CD4-positive, alpha-beta T cell treated with Interferon alpha-2 for 1 hour (primary cell): ENCODE results near the gene PILRA.
A peak's percentile ranks its signal among the peaks of the same experiment; 100 is the strongest.
"Not testable (repeated sequence)": the region's sequence is repeated elsewhere in the genome, so short reads cannot be mapped to it uniquely, and the experiment has no call there.

Source experiments
- DNase-seq, 2 donors: peaks; one replicate each; pipeline ENCODE4 v3.0.0-alpha.2; 2020 to 2022

PILRA gene

DNA sequence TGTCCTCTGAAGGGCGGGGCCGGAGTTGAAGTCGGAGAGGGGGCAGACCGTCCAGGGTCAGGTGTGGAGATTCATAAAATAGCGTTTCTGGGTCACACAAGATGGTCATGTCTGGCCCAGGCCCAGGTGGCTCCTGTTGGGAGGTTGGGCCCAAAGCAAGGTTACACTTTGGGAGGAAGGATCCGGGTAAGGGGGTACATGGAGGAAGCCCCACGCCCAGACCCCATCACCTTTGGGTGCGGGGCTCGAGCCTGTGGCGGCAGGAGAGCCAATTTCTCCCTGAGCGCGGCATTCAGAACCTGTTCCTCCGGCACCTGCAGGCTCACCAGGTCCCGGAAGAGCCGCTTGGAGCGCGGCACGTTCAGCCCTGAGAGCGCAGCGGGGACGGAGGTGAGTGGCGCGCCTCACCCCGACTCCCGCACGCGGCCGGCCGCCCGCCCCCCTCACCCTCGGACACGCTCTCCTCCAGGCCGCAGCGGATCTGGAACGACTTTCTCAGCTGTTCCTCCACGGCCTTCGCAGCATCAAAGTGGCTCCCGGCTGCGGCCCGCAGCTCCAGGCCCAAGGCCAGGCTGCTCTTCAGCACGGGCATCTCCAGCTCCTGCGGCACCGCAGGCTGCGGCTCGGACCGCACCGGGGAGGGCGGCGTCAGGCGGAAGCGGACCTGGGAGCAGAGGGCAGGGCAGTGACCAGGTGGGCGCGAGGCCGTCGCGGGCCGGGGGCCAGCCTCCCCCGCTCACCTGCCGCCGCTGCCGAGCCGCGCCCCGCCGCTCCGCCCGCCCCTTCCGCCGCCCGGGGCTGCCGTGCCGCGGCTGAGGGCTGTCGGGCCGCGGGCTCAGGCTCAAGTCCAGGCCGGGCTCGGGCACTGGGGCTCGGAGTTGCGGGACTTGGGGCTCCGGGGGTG lies 62.4 kb downstream of the PILRA start:
- DNase-seq: peak; percentile 35 to 59

DNA sequence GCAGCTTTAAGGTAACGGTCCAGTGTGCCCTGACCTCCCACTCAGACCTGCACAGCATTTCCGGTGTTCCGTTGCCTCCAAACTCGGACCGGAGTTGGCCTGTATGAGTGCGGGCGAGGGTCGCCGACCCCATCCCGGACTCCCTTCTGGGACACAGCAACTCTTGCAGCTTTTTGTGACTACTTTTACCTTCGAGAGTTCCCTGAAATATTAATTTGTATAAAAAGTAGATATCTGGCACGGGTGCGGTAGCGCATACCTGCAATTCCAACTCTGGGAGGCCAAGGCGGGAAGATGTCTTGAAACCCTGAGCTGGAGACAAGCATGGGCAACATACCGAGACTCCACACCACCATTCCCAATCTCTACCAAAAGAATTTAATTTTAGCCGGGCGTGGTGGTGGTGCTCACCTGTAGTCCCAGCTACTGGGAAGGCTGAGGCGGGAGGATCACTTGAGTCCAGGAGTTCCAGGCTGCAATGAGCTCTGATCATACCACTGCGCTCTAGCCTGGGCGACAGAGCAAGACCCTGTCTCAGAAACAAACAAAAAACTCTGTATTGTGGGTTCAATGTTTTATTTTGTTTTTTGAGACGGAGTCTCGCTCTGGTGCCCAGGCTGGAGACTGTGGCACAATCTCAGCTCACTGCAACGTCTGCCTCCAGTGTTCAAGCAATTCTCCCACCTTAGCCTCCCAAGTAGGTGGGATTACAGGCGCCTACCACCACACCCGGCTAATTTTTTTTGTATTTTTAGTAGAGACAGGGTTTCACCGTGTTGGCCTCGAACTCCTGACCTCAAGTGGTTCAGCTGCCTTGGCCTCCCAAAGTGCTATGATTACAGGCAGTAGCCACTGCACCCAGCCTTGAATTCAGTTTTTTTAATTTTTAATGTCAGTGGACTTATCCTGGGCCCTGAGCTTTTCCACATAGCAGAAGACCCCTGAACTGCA lies 64.1 kb downstream of the PILRA start:
- no peak for DNase-seq

DNA sequence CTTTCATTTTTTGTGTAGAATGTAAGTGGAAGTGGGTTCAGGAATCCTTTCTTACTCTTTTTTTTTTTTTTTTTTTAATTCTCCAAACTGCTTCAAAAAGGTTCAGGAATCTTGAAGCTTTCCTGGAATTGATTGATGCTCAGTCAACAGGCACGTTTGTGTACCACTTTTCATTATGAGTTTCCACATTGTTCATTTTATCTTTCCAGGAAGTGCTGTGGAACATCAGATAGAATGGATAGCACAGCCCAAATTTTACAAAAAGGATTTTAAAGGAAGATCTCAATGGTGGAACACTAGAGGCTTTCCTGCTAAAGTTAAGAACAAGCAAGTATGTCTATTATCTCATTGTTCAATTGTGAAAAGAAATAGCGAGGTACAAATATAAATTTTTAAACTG lies 64.9 kb downstream of the PILRA start:
- no peak for DNase-seq

DNA sequence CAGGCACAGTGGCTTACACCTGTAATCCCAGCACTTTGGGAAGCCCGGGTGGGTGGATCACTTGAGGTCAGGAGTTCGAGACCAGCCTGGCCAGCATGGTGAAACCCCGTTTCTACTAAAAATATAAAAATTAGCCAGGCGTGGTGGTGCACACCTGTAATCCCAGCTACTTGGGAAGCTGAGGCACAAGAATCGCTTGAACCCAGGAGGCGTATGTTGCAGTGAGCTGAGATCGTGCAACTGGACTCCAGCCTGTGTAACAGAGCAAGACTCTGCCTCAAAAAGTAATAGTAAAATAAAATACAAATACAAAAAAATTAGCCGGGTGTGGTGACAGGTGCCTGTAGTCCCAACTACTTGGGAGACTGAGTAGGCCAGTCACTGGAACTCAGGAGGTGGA lies 65.4 kb downstream of the PILRA start:
- DNase-seq: not testable (repeated sequence)

DNA sequence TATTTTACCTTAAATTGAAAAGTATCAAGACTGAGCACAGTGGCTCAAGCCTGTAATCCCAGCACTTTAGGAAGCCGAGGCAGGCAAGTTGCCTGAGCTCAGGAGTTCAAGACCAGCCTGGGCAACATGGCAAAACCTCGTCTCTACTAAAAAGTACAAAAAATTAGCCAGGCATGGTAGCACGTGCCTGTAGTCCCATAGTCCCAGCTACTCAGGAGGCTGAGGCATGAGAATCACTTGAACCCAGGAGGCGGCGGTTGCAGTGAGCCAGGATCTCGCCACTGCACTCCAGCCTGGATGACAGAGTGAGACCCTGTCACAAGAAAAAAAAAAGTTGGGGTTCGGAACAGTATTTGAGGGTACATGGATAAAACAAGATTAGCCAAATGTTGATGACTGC lies 66.0 kb downstream of the PILRA start:
- DNase-seq: not testable (repeated sequence)

DNA sequence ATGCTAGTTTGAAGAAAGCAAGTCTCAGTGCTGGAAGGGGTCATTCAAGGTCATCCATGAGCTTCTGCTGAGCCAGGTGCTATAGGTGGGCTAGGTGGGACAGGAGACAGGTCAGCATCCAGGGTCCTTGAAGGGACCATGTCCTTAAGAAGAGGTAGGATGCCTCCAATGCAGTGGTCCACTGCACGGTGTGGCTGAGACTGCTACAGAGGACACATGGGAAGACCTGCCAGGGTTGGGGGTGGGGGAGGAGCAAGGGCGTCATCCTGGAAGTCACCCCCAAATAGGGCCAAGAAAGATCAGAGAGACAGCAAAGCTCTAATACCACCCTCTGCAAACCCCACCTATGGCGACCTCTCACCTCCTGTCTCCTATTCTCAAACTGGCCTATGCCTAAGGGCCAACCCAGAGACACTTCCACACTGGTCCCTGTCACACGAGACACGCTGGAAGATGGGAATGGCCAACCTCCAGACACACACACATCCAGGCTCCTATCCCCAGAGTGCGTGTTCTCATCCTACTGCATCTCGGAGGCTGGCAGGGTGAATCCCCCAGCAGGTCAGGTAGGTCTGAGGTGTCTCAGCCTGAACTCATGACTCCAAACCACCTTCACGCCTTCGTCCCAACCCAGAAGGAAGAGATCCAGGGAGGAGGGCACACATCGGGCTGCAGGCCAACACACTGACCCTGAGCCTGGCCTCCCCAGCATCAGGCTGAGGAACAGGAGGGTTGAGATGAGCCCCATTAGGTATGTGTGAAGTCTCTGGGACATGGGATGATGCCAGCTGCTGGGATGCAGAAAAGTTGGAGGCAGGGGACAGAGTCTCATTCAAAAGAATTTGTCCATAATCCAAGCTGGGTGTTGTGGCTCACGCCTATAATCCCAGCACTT lies 68.6 kb downstream of the PILRA start:
- DNase-seq: no peak

DNA sequence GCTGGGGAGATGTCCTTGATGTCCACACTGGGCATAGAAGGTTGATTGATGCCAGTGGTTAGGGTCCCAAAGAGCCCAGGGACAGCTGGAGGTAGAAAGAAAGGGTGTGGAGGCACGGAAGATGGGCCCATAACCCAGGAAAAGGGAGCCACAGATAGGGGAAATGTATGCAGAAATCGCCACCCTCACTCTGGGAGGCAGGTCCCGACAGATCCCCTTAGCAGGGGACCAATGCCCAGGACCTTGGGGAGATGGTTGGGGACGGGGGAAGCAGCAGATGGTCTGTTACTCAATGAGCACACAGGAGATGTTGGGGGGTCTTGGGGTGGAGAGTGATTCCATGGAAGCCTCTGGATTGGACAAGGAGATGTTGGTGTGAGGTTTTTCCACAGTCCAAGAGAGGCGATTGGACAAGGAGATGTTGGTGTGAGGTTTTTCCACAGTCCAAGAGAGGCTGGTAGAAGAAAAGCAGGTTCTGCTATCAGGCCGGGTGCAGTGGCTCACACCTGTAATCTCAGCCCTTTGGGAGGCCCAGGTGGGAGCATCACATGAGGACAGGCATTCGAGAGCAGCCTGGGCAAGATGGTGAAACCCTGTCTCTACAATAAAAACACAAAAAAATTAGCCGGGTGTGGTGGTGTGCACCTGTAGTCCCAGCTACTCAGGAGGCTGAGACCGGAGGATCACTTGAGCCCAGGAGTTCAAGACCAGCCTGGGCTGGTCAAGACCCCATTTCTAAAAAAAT lies 70.0 kb downstream of the PILRA start:
- DNase-seq: no peak

DNA sequence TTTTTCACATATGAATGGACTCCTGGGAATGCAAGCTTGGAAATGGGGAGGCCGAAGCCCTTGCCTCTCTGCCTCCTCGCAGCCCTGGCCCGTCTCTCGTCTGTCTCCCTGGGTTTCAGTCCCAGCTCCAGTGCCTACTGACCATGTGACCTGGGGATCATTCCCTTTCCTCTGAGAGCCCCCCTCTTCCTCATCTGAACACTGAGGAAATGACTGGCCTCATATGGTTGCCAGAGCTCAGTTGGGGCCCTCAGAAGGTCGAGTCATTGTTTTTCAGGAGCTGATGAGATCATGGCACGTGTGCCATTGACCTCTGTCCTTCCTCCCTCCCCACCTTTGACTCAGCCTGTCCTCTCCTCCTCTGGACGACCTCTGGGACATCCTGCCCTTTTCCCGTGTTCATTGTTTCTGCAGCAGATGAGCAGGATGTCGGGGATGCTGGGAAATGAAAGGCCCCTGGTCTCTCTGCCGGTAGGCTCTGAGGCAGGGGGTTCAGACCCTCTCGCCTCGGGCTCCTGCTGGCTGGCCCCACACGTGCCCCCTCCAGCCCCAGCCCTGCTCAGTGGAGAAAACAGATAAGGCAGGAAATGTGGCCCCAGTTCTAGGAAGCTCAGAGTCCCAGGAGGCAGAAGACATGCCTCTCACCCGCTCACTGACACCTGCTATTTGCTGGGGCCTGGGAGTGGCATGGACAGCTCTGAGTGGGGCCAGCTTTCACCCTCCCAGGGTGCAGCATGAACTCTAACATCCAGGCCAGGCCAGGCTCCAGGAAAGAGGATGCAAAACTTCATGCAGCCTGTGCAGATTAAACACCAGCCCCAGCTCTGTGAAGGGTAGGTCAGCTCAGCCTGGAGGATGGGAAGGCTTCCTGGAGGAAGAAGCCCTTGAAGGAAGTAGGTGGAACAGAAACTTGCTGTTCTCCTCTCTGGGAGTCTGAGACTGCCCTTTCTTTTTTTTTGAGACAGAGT lies 71.3 kb downstream of the PILRA start:
- DNase-seq: peak in 1 of 2 donors; percentile 29

DNA sequence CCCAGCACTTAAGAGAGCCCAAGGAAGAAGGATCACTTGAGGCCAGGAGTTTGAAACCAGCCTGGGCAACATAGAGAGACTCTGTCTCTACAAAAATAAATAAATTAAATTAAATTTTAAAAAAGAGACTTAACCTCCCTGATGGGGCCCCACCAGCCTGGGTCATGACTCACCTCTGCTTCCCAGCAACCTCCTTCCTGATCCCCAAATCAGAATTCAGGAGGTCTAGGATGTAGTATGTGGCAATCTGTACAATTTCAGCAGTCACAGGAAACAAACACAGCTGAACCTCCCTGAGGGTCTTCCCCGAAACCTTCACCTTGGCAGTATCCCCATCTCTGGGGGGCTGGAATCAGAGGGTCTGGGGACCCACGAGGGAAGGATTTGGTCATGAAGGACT lies 72.8 kb downstream of the PILRA start:
- no peak for DNase-seq

DNA sequence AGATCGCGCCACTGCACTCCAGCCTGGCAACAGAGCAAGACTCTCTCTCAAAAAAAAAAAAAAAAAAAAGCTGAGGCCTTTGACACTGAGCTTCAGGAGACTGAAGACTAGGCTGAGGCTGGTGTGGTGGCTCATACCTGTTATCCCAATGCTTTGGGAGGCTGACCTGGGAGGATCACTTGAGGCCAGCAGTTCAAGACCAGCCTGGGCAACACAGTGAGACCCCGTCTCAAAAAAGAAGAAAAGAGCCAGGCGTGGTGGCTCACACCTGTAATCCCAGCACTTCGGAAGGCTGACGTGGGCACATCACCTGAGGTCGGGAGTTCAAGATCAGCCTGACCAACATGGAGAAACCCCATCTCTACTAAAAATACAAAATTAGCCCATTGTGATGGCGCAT lies 74.1 kb downstream of the PILRA start:
- not testable (repeated sequence) for DNase-seq

DNA sequence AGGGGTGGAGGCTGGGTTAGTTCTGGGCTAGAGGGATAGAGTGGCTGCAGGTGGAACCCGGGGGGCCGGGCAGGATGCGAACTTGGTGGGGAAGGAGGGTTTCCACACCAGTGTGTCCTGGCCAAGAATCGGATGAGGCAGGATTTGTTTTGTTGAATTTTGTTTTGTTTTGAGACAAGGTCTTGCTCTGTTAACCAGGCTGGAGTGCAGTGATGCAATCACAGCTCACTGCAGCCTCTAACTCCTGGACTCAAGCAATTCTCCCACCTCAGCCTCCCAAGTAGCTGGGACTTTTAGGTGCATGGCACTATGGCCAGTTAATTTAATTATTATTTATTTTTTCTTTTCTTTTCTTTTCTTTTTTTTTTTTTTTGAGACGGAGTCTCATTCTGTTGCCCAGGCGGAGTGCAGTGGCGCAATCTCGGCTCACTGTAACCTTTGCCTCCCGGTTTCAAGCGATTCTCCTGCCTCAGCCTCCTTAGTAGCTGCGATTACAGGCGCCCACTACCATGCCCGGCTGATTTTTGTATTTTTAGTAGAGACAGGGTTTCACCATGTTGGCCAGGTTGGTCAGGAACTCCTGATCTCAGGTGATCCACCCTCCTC lies 76.0 kb downstream of the PILRA start:
- DNase-seq: no peak
